Measurements from ENCODE around the gene SPTY2D1.

- TF ChIP-seq CTCF (optimal IDR thresholded peaks at IDR 0.05 in 1 of 3, IDR thresholded peaks at IDR 0.05 in 1 of 3, conservative IDR thresholded peaks at IDR 0.05 in 1 of 3; ENCODE audit: extremely low read depth in 1 of 3, insufficient read depth in 2 of 3, low read length in 3 of 3) (no peak), EZH2 (IDR thresholded peaks at IDR 0.05; ENCODE audit: low read length) (no peak)
Observed at GRCh38 chr11:18608376-18608775, 25.8 kb downstream of the SPTY2D1 start.

All from keratinocyte (primary cell).